ENCODE measurements around the gene COL17A1.

DNA sequence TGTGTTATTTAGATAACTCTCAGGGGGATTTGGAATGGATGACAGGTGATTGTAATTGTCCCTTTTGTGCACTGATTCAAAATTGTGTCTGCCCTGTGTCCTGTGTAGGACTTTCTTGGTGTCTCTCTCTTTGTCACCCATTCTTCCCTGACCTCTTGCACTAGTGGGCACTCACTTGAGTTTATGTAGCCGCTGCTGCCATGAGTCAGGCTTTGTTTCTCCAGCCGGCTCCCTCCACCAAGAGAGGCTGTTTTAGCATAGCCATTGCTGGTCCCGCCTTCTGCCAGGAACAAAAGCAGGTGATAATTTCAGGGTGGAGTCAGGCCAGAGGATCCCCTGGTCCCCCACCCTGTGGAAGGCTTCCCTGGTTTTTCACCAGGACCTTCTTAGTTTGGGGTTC, 8.4 kb downstream of the COL17A1 start:
- TF ChIP-seq, protein P1, sequence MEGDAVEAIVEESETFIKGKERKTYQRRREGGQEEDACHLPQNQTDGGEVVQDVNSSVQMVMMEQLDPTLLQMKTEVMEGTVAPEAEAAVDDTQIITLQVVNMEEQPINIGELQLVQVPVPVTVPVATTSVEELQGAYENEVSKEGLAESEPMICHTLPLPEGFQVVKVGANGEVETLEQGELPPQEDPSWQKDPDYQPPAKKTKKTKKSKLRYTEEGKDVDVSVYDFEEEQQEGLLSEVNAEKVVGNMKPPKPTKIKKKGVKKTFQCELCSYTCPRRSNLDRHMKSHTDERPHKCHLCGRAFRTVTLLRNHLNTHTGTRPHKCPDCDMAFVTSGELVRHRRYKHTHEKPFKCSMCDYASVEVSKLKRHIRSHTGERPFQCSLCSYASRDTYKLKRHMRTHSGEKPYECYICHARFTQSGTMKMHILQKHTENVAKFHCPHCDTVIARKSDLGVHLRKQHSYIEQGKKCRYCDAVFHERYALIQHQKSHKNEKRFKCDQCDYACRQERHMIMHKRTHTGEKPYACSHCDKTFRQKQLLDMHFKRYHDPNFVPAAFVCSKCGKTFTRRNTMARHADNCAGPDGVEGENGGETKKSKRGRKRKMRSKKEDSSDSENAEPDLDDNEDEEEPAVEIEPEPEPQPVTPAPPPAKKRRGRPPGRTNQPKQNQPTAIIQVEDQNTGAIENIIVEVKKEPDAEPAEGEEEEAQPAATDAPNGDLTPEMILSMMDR (IDR thresholded peaks at IDR 0.05; ENCODE audit: insufficient read depth, low read depth, low read length): no peak
- TF ChIP-seq EZH2 (IDR thresholded peaks at IDR 0.05; ENCODE audit: insufficient read depth, low read length): no peak
